ENCODE data around the gene IL36B. TPM values are rescaled to one million over a fixed set of nuclear protein-coding genes. Genes with fewer than 3 reads are reported as not detected.

IL36B gene
- polyA plus RNA-seq, 1 experiment = not detected

- Histone ChIP-seq H3K27me3 (ENCODE audit: control insufficient read depth, insufficient read depth, low read length) (peaks cover 5% of the 10 kb centered on the region; the same call in 1 of the 2 replicates), H3K4me3 (ENCODE audit: low read depth, low read length) (no peak overlapping the region), H3K36me3 (ENCODE audit: control insufficient read depth, insufficient read depth, low read length) (no peaks in the 10 kb centered on the region)
- DNase-seq (ENCODE audit: low read depth) = no peak
- ChIA-PET POLR2A (no interaction called here), CTCF (no interaction called here)
- no peak for TF ChIP-seq CTCF (IDR thresholded peaks at IDR 0.05; ENCODE audit: insufficient read depth, low read depth, low read length)
These were observed 55.5 kb downstream of the IL36B start for GRCh38 chr2:112997151-112997550.

- H3K27me3 ChIP-seq (ENCODE audit: control insufficient read depth, insufficient read depth, low read length) = peaks cover 5% of the 10 kb centered on the region; the same call in 1 of the 2 replicates
- H3K36me3 ChIP-seq (ENCODE audit: control insufficient read depth, insufficient read depth, low read length) = no peaks in the 10 kb centered on the region
- no peak overlapping the region for H3K4me3 ChIP-seq (ENCODE audit: low read depth, low read length)
- TF ChIP-seq CTCF (IDR thresholded peaks at IDR 0.05; ENCODE audit: insufficient read depth, low read depth, low read length) = no peak
- CTCF ChIA-PET = no interaction called here
- no peak for DNase-seq (ENCODE audit: low read depth)
- POLR2A ChIA-PET = no interaction called here
These were observed 56.0 kb downstream of the IL36B start for GRCh38 chr2:112996635-112997034.

GRCh38 chr2:112995346-112995920 is 57.2 kb downstream of the IL36B start:
- H3K36me3 ChIP-seq (ENCODE audit: control insufficient read depth, insufficient read depth, low read length) = no peaks in the 10 kb centered on the region
- DNase-seq (ENCODE audit: low read depth) = no peak
- POLR2A ChIA-PET = no interaction called here
- no peak overlapping the region for H3K4me3 ChIP-seq (ENCODE audit: low read depth, low read length)
- CTCF ChIA-PET = no interaction called here
- TF ChIP-seq CTCF (IDR thresholded peaks at IDR 0.05; ENCODE audit: insufficient read depth, low read depth, low read length) = no peak
- H3K27me3 ChIP-seq (ENCODE audit: control insufficient read depth, insufficient read depth, low read length) = peaks cover 5% of the 10 kb centered on the region; the same call in 1 of the 2 replicates

GRCh38 chr2:112994648-112995047 is 58.0 kb downstream of the IL36B start:
- H3K36me3 ChIP-seq (ENCODE audit: control insufficient read depth, insufficient read depth, low read length) = no peaks in the 10 kb centered on the region
- ChIA-PET CTCF (no interaction called here), POLR2A (no interaction called here)
- H3K27me3 ChIP-seq (ENCODE audit: control insufficient read depth, insufficient read depth, low read length) = peaks cover 5% of the 10 kb centered on the region; the same call in 1 of the 2 replicates
- no peak for TF ChIP-seq CTCF (IDR thresholded peaks at IDR 0.05; ENCODE audit: insufficient read depth, low read depth, low read length)
- no peak for DNase-seq (ENCODE audit: low read depth)
- no peak overlapping the region for H3K4me3 ChIP-seq (ENCODE audit: low read depth, low read length)

- no peak overlapping the region for H3K4me3 ChIP-seq (ENCODE audit: low read depth, low read length)
- CTCF ChIA-PET = no interaction called here
- H3K27me3 ChIP-seq (ENCODE audit: control insufficient read depth, insufficient read depth, low read length) = peaks cover 5% of the 10 kb centered on the region; the same call in 1 of the 2 replicates
- no peak for DNase-seq (ENCODE audit: low read depth)
- POLR2A ChIA-PET = no interaction called here
- TF ChIP-seq CTCF (IDR thresholded peaks at IDR 0.05; ENCODE audit: insufficient read depth, low read depth, low read length) = no peak
- H3K36me3 ChIP-seq (ENCODE audit: control insufficient read depth, insufficient read depth, low read length) = no peaks in the 10 kb centered on the region
These were observed 58.8 kb downstream of the IL36B start for GRCh38 chr2:112993831-112994230.
